ENCODE measurements around the gene KIF20B.
"Not testable (repeated sequence)": the region's sequence is repeated elsewhere in the genome, so short reads cannot be mapped to it uniquely, and the experiment has no call there.

The KIF20B gene

DNA sequence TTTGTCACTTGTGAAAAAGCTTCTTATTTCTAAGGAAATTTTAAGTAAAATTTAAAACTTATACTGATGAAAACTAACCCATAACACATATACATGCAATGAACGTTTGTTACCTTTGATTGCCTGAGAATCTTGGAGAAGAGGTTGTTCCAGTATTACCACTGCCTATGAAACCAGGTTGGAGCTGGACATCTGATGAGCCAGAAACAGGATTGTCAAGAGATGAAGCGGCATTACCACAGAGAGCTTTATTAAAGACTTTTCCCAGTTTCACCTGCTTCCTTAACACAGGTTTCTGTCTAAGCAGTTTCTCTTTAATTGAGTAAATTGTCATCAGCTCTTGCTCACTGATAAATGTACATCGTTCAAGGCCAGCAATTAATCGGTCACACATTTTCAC lies 9.0 kb upstream of the KIF20B start:
- DNase-seq (ENCODE audit: low spot score) = no peak

DNA sequence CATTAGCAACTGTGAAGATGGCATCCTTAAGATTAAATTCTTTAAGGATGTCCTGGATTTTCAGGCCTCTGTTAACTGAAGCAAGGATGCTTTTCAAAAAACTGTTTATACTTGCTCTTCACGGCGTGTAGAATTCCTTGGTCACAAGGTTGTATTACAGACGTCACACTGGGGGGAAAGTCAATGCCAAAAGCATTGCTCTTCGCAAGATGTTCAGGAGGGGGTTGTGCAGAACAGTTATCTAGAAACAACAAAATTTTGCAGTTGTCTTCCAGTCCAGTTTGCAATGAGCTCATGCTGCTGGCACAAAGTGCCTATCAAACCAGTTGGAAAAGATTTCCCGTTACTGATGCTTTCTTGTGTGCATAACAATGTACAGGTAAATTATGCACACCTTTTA lies 8.2 kb upstream of the KIF20B start:
- no peak for DNase-seq (ENCODE audit: low spot score)

DNA sequence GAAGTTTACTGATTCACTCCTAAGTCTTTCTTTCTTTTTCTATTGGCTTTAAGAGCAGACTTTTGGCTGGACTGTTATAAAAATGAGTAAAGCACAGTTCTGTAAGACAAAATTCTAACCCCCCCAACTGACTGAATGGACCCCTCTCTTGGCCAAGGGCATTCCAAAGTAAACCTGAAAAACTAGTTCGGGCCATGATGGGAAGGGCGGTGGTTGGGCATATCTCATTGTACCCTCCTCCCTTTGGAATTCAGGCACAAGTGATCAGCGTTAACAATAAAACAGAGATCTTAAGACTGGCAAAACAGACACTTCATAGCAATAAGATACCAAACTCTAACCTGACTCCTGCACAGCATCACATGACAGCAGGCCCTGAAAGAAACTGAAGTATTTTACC lies 6.1 kb upstream of the KIF20B start:
- DNase-seq (ENCODE audit: low spot score) = no peak

DNA sequence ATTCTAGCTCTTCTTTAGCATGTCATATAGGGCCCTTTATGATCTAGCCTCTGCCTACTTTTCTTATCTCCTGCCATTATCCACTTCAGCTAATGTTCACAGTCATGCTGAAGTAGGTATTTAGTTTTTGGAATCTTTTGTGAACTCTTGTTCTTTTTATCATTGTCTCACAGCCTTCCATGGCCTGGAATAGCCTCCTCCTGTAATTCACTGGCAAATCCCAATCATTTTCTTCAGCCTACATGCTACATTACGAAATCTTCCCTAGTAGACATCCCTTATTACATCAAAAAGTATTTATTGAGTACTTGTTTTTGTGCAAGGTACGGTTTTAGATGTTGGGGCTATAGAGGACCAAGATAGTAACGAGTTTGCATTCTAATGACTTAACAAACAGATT lies 3.4 kb upstream of the KIF20B start:
- DNase-seq (ENCODE audit: low spot score) = no peak

DNA sequence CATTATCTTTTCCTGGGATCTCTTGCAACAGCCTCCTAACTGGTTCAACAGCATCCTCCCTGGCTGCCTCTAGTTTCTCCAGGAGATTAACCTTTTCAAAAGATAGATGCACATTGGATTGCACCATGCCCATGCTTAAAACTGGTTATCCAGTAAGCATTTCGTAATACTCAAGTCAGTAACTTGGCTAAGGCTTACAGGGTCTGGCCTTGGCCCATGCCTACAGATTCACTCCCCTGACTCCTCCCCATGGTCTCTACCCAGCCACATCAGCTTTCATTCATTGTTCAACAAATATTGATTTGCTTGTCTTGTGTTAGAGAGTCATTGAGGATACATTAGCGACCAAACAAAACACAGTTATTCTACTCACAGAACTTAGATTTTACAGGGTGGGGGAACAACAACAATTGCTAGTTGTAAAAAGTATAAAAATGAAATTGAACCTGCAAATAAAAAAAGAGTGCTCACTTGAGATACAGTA lies 1.8 kb upstream of the KIF20B start:
- DNase-seq (ENCODE audit: low spot score) = no peak

DNA sequence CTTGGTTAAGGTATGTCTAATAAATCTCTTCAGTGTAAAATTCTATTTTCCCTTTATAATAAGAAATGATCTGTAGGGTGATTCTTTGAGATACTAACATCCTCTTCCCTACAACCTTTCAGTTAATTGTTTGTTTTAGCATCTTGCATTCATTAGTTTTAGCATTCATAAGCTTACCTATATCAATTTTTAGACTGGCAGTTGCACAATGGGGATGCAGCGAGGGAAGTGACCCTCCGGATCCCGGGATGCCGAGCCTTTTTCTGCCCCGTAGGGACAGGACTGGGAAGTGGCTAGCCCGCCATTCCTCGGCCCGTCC lies 508 bp upstream of the KIF20B start:
- DNase-seq (ENCODE audit: low spot score) = no peak

DNA sequence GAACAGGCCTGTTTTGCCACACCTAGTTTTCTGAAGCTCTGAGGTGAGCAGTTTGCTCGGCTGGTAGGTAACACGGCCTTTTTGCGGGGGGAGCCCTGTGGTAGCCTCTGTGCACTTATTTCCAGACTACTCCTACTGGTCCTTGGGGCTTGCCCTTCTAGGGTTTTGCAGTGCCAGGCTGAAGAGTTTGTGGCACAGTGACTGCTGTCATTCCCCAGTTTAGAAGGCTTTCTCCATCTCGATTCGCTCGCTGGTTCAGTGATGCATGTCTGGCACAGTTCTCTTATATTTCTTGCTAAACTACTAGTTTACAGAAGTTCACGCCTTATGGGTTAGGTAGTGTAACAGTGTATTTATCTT lies 711 bp downstream of the KIF20B start:
- DNase-seq (ENCODE audit: low spot score) = peak; percentile 21

DNA sequence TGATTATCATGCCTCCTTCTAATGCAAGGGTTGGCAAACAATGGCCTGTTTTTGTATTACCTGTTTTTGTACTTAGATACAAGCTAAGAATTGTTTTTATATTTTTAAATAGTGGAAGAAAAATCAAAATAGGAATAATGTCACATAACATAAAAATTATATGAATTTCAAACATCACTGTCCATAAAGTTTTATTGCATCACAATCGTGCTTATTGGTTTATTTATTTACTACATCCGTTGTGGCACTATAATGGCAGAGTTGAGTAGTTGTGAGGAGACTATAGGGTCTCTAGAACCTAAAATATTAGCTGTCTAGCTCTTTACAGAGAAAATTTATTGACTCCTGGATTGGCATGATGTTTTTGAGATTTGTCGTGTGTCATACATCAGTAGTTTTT lies 4.1 kb downstream of the KIF20B start:
- no peak for DNase-seq (ENCODE audit: low spot score)

DNA sequence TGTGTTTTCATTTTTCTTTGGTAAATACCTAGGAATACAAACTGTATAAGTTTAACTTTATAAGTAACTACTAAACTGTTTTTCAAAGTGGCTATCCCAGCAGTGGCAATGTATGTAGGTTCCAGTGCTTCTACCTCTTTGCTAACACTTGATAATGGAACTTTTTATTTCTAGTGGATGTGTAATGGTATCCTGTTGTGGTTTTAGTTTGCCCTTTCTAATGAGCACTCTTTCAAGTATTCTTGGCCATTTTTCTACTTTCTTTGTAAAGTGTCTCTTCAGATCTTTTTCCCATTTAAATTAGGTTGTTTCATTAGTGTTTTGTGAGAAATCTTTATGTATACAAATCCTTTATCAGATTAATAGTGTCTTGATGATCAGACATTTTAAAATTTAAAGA lies 4.6 kb downstream of the KIF20B start:
- DNase-seq (ENCODE audit: low spot score) = no peak

DNA sequence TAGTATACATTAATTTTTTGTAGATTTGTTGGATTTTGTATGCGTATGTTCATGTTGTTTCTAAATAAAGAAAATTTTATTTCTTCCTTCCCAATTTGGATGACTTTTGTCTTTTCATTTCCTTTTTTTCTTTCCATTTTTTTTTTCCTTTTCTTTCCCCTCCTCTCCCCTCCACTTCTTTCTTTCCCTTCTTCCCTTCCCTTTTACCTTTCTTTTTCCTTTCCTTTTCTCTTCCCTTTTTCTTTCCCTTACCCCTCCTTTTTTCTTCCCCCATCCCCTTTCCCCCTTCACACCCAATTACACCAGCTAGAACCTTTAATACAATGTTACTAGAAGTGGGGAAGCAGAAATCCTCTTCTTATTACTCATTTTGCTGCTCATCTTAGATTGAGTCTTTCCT lies 6.0 kb downstream of the KIF20B start:
- DNase-seq (ENCODE audit: low spot score) = no peak

DNA sequence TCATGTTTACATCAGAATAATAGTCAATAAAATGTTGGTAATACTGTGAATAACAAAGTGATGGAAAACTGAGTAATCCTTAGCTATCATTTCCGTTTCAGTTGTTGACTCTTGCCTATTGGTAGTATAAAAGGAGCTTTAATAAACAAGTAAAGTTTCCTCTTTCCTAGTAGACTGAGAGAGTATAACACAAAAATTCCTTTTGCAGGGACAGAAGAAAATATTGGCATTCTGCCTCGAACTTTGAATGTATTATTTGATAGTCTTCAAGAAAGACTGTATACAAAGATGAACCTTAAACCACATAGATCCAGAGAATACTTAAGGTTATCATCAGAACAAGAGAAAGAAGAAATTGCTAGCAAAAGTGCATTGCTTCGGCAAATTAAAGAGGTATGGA lies 9.4 kb downstream of the KIF20B start:
- DNase-seq (ENCODE audit: low spot score) = no peak

DNA sequence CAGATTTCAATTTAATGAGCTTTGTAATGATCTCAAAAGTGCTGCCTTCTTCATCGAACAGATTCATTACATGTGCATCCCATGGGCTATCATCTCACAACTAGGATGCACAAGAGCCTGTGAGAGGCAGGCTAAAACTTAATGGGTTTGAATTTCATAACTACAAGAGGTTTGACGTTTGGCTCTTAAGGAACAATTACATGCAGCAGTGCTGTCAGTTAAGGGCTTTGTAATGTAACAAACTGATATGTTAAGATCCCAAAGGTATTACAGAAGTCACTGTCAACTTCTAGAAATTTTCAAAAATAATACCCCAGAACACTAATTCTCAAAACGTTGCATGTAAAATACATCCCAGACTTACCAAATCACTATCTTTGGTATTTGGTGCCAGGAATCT lies 33.2 kb downstream of the KIF20B start:
- DNase-seq (ENCODE audit: low spot score) = no peak

DNA sequence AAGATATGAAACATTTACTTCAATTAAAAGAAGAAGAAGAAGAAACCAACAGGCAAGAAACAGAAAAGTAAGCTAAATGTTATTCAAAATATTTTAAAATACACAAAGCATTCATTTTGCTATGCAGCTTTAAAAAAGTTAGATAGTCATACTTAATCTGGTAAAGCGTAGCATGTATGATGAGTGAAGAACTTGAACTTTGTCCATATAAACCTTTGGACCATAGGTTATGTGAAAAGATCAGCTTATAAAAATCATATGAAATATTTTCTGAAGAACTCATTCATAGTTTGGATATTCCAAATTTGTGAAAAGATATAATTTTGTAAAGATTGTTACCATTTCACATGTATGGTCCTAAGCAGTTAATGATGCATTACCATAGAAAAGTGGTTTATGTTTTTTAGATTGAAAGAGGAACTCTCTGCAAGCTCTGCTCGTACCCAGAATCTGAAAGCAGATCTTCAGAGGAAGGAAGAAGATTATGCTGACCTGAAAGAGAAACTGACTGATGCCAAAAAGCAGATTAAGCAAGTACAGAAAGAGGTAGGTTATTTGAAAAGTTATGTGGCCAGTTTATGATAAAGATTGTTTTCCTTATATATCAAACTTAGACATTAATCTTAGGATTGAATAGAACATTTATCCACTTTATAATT lies 37.3 kb downstream of the KIF20B start:
- peak; percentile 43 for DNase-seq (ENCODE audit: low spot score)

DNA sequence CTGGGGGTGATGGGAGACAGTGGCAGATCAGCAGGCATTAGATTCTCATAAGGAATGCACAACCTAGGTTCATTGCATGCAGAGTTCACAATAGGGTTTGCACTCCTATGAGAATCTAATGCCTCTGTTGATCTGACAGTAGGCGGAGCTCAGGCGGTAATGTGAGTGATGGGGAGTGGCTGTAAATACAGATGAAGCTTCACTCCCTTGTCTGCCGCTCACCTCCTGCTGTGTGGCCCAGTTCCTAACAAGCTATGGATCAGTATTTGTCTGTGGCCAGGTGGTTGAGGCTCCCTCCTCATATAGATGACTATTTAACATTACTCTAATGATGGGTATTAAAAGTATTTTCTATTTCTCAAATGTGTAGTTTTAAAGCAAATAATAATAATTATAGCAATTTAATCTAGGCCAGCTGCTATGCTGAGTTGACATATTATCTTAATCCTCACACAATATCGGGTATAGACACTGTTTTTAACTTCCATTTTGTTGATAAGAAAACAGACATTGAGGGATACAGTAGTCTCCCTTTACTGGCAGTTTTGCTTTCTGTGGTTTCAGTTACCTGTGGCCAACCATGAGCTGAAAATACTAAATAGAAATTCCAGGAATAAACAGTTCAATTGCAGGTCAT lies 39.9 kb downstream of the KIF20B start:
- no peak for DNase-seq (ENCODE audit: low spot score)

DNA sequence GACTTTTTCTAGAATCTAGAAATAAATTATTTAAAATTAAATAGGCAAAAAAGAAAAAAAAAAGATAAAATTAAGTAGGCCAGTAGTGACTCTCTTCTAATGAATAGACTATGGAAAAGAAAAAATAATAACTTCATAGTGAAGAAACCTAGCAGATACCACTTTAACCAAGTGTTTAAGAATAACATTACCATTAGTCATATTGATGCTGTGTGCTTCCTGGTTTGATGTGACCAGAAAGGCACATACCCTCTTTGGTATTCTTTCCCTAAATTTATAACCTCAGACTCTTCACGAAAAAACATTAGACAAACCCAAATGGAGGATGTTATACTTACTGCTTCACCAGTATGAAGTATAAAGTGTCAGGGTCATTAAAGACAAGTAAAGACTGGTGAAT lies 42.6 kb downstream of the KIF20B start:
- DNase-seq (ENCODE audit: low spot score) = no peak

DNA sequence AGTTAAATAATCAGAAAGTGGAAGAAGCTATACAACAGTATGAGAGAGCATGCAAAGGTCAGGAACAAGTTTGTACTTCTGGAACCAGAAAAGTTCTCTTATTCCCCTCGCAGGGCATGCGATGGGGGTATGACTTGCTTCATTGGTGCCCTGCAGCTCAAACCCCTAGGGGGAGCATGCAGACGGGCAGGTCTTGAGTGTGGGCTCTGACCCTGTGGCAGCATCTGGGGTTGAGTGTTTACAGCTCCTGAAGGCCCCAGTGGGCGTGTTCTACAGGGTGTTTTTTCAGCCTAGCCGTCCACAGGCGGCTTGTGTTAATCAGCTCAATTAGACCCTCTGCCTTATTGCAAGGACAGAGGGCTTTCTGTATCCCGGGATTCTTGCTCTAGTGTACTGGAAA lies 44.5 kb downstream of the KIF20B start:
- no peak for DNase-seq (ENCODE audit: low spot score)

DNA sequence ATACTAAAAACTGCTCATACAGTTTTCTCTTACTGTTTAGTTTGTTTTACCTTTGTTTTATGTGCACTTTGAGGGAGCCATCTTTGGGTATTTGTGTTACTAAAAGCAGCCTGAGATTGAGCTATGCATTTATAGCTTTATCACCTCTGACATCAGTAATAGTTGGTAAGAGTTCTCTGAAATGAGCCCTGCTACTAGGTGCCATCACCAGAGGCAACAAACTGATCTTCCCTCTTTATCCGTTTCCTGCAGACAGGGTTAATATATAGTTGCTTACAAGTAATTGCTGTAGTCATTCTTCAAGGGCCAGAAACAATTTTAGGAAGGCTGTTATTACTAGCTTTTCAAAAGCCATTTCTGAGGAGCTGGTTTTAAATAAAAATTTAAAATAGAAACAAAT lies 49.1 kb downstream of the KIF20B start:
- DNase-seq (ENCODE audit: low spot score) = no peak

DNA sequence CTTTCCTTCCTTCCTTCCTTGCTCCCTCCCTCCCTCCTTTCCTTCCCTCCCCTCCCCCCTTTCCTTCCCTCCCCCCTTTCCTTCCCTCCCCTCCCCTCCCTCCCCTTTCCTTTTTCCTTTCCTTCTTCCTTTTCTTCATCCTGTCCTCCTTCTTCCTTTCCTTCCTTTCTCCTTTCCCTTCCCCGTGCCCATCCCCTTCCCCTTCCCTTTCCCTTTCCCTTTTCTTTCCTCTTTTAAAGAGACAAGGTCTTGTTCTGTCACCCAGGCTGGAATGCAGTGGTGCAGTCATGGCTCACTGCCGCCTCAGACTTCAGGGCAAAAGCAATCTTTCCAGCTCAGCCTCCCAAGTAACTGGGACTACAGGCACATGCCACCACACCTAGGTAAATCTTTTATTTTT lies 54.0 kb downstream of the KIF20B start:
- no peak for DNase-seq (ENCODE audit: low spot score)

DNA sequence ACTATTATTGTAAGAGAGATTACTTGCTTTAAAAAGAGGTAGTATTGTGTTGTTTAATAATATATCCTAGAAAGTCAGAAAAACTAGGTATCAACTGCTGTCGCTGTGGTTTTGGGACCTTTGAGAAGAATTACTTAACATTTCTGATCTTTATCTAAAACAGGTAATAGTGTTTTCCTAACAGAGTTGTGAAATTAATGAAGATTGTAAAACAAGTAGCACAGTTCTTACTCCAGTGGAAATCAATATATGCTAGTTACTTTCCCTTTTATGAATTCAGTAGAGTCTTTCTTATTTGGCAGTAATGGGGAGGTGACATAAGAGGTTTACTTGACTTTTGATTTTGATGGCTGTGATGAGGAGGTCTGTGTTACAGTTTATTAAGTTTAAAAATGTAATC lies 58.1 kb downstream of the KIF20B start:
- no peak for DNase-seq (ENCODE audit: low spot score)

DNA sequence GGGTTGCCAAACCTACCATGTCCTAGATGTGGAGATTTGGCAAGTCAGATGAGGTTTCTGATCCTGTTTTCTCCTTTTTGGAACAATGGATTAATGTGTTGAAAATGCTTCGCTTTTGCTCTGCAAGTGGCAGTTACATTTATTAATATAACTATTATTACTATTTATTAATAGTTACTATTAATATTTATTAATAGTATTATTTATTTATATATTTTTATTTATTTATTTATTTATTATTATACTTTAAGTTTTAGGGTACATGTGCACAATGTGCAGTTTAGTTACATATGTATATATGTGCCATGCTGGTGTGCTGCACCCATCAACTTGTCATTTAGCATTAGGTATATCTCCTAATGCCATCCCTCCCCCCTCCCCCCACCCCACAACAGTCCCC lies 62.3 kb downstream of the KIF20B start:
- DNase-seq (ENCODE audit: low spot score) = not testable (repeated sequence)

DNA sequence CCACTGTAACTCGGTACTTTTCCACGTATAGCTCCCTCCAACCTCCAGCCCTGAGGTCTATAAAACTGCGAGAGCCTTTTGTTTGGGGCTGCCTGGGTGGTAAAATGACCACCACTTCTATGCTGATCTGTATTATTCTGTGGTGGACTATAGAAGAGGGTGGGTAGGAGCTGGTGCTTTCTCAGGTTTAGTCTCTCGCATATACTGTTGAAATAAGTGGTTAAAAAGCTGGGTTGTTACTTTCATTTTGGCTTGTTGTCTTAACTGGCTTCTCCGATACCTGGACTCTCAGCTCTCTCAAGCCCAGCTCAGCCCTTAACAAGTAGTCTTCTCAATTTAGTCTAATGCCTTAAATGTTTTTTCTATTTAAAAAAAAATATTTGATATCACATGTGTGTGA lies 70.3 kb downstream of the KIF20B start:
- no peak for DNase-seq (ENCODE audit: low spot score)

DNA sequence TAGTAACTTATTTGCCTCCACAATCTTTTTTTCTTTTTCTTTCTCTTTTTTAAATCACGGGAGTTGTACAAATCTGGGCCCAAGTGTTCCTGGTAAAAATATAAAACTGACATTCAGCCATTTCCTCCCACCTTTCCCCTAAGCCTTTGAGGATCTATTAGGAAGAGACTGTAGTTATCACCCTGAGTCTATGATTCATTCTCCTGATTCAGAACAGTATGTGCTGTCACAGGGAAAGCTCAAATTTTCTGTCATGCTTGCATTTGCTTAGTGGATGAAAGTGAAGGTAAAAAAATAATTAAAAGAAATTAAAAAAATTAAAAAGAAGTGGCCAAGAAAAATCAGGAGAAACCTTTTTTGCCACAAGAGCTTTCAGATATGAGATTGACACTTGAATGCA lies 71.7 kb downstream of the KIF20B start:
- no peak for DNase-seq (ENCODE audit: low spot score)

DNA sequence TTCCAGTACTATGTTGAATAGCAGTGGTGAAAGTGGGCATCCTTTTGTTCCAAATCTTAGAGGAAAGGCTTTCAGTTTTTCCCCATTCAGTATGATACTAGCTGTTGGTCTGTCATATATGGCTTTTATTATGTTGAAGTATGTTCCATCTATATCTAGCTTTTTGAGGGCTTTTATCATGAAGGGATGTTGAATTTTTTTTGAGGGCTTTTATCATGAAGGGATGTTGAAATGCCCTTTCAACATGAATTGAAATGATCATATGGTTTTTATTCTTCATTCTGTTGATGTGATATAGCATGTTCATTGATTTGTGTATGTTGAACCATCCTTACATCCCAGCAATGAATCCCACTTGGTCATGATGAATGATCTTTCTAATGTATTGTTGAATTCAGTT lies 75.3 kb downstream of the KIF20B start:
- no peak for DNase-seq (ENCODE audit: low spot score)

DNA sequence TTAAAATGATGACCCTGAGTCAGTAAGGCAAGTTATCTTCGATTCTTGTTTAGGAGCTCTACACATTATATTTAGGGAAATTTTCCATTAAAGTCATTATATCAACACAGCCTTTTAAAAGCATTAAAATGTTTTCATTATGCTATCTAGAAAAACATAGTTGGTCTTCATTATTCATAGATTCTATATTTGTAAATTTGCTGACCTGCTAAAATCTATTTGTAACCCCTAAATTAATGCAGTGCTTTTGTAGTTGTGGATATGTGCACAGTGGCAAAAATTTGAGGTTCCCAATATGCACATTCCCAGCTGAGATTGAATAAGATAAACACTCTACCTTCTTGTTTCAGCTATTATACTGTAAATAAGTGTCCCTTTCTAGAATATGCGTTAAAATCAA lies 81.1 kb downstream of the KIF20B start:
- no peak for DNase-seq (ENCODE audit: low spot score)

DNA sequence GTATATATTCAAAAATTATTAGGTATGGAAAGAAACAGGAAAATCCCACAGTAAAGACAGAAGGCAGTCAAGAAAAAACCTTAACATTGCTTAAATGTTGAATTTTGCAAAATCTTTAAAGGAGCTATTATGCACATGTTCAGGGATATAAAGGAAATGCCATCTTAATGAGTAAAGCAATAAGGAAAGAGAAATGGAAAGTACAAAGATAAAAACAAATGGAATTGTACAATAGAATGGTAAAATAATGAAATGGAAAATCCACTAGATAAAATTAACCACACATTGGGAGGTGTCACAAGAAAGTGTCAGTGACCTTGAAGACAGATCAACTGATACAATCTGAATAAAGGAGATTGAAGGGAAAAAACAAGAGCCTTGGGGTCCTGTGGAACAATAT lies 82.0 kb downstream of the KIF20B start:
- DNase-seq (ENCODE audit: low spot score) = no peak

Measured in germinal center (tissue), 1 donor.